ENCODE measurements around the gene TSKU. TPM values are rescaled to one million over a fixed set of nuclear protein-coding genes. Genes with fewer than 3 reads are reported as not detected.
"Not testable (repeated sequence)": the region's sequence is repeated elsewhere in the genome, so short reads cannot be mapped to it uniquely, and the experiment has no call there.

The TSKU gene
- total RNA-seq, 1 donor from 2014 or later, result 4.9 TPM

- FAIRE-seq; DNase-seq (ENCODE audit: low spot score in 2 of 2): not testable (repeated sequence)
Measured at GRCh38 chr11:76821396-76821795, 38.2 kb downstream of the TSKU start.

DNA sequence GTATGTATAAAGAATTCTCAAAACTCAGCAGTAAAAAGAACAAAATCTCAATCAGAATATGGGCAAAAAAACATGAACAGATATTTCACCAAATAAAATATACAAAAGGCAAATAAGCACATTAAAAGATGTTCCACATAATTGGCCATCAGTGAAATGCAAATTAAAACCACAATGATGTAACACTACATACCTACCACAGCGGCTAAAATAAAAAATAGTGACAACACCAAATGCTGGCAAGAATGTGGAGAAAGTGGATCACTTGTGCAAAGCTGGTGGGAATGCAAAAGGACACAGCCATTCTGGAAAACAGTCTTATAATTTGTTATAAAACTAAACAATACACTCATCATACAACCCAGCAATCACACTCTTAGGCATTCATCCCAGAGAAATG, 39.2 kb downstream of the TSKU start:
- DNase-seq (ENCODE audit: low spot score in 2 of 2), result no peak
- FAIRE-seq, result no peak

- no peak for FAIRE-seq
- no peak for DNase-seq (ENCODE audit: low spot score in 2 of 2)
Measured at GRCh38 chr11:76823481-76824028, 40.4 kb downstream of the TSKU start.

- DNase-seq (ENCODE audit: low spot score in 2 of 2) (no peak), FAIRE-seq (no peak)
Measured at GRCh38 chr11:76824083-76824939, 41.2 kb downstream of the TSKU start.

GRCh38 chr11:76824980-76825725, 42.0 kb downstream of the TSKU start:
- DNase-seq (ENCODE audit: low spot score in 2 of 2), result no peak
- no peak for FAIRE-seq

- DNase-seq (ENCODE audit: low spot score in 2 of 2) (no peak), FAIRE-seq (no peak)
Measured at GRCh38 chr11:76825726-76826396, 42.7 kb downstream of the TSKU start.

DNA sequence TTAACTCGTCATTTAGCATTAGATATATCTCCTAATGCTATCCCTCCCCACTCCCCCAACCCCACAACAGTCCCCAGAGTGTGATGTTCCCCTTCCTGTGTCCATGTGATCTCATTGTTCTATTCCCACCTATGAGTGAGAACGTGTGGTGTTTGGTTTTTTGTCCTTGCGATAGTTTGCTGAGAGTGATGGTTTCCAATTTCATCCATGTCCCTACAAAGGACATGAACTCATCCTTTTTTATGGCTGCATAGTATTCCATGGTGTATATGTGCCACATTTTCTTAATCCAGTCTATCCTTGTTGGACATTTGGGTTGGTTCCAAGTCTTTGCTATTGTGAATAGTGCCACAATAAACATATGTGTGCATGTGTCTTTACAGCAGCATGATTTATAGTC, 43.4 kb downstream of the TSKU start:
- FAIRE-seq; DNase-seq (ENCODE audit: low spot score in 2 of 2): not testable (repeated sequence)

GRCh38 chr11:76827005-76827404, 43.8 kb downstream of the TSKU start:
- not testable (repeated sequence) for FAIRE-seq; DNase-seq (ENCODE audit: low spot score in 2 of 2)

DNA sequence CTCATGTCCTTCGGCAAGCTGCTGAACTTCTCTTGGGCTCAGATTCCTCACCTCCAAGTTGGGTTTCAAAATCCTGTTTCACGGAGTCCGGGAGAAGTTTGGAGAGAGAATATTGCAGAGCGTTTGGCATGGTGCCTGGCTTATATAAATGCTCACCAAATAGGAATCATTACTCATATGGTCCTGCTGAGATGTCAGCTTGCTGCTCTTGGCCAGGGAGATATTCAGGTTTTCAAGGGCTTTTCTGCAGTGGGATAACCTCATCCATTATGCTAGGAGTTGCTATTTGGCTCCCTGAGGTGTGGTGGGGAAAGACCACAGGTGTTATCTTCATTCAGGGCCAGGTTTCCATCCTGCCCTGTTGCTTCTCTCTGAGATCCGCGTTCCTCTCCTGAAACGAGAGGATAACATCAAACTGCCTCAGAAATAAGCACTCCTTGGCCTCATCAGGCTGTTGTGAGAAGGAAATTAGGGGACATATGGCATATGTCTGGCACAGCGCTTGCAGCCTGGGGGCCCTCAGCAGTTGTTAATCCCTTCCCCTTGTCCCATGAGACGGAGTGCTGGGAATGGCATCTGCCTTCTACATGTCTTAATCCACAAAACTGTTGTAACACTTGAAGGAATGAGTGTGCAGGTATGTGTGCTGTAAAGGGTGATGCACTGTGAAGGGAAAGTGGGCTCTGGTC, 47.6 kb downstream of the TSKU start:
- DNase-seq (ENCODE audit: low spot score in 2 of 2), result no peak

GRCh38 chr11:76831686-76832310, 48.6 kb downstream of the TSKU start:
- no peak for FAIRE-seq

More for the DNA sequence above, 47.6 kb downstream of the TSKU start:
- FAIRE-seq, result no peak

GRCh38 chr11:76832361-76832760, 49.2 kb downstream of the TSKU start:
- no peak for DNase-seq (ENCODE audit: low spot score in 2 of 2)
- FAIRE-seq, result no peak

More at GRCh38 chr11:76831686-76832310, 48.6 kb downstream of the TSKU start:
- no peak for DNase-seq (ENCODE audit: low spot score in 2 of 2)

GRCh38 chr11:76834151-76834550, 51.0 kb downstream of the TSKU start:
- DNase-seq (ENCODE audit: low spot score in 2 of 2) (no peak), FAIRE-seq (no peak)

DNA sequence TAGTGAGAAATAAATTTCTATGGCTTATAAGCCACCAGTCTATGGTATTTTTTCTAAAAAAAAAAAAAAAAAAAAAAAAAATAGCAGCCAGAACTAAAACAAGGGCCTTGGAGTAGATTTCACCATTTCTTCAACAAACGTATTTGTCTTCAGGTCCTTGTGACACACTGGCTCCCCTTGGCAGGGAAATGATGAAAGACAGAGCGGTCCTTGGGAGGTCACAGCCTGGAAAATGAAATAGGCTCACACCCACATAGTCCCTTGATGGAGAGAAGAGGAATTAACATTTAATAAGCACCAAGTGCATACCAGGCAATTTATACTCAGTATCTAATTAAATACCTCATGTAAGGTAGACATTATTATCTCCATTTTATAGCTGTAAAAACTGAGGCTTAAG, 51.9 kb downstream of the TSKU start:
- DNase-seq (ENCODE audit: low spot score in 2 of 2) (no peak), FAIRE-seq (no peak)

DNA sequence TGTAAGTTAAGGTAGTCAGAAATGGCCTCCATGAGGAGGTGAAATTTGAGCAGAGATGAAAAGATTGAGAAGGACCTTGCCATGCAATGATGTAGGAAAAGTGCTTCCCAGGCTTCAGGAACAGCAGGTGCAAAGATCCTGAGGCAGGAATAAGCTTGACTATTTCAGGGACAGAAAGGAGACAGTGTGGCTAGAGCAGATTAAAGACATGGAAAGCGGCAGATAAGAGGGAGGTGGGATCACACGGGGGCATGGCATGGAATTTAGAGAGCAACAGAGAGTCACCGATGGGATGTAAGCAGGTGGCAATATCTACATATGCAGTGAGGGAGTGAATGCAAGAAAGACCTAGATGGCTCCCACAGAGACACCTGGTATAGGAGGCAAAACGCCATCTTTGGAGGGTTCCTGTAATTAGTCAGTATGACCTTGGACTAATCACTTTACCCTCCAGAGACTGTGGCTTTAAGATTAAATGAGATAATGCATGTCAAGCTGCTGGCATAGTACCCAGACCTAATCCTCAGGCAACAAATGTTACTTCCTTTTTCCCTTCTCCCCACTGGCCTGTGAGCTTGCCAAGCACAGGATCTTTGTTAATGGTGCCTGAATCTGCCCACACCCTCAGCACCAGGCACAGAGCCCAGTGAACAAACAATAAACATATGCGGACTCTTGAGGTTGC, 52.9 kb downstream of the TSKU start:
- no peak for DNase-seq (ENCODE audit: low spot score in 2 of 2)
- FAIRE-seq, result no peak

DNA sequence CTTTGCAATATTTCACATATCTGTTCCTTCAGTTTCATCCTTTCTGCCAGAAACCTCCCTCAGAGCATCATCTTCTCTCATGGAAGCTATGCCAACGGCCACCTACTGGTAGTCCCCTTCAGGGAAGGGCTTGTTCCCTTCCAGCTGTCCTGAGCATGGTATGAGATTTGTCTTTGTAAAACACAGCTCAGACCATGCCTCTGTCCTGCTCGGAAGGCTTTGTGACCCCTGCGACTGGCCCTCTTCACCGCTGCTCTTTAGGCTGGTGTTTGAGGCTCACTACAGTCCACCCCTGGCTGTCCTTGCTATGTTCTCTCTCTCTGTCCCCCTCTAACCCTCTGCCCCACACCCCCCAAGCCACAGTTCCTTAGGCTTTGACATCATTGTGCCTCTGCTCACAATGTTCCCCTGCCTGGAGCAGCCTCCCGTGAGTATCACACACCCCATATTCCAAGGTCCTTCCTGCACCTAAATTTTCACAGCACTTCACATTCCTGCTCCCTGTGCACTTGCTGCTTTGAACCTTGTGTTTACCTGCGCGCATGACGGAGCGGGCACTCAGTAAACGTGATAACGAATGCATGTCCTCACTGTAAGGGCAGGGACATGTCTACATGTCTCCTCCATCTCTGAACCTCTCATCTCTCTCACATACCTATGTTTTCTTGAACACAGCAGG, 53.6 kb downstream of the TSKU start:
- FAIRE-seq (no peak), DNase-seq (ENCODE audit: low spot score in 2 of 2) (no peak)

DNA sequence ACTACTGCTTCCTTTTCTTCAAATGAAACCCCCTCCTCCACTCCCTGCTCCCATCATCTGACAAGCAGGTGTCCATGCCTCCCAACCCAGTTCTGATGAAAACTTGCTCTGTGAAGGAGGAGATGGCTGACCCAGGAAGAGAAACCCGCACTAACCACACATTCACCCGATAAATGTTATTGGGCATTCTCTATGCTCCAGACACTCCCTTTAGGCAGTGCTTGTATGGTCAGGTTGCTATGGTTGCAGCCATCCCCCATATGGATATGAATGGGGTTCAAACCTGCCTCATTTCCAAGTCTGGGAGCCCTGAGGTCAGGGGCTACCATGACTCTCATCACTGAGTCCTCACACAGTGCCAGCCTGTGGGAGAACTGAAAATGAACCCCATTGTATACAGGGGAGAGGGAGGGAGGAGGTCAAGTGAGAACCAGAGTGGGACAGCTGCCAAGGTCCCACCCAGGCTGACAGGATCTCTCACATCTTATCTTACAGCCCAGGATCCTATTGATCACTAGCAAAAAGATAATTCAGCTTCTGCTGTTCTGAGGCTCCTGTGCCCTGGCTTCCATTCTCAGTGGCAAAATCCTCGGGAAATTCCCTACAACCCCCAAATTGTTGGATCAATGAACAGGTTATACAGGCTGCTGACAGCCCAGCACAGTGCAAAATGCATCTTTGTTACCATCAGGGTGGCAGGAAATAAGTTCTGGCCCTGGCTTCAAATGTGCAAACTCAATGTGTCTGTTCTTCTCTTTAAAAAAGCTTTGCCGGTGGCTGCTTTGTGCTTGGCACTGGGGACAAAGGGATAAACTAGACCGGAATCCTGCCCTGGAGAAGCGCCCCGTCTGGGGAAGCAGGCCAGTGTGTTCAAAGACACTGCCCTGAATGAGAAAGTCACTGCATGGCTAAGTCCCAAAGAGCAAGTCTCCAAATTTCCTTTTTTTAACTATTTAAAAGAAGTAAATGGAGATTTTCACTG, 54.8 kb downstream of the TSKU start:
- FAIRE-seq (no peak), DNase-seq (ENCODE audit: low spot score in 2 of 2) (no peak)

DNA sequence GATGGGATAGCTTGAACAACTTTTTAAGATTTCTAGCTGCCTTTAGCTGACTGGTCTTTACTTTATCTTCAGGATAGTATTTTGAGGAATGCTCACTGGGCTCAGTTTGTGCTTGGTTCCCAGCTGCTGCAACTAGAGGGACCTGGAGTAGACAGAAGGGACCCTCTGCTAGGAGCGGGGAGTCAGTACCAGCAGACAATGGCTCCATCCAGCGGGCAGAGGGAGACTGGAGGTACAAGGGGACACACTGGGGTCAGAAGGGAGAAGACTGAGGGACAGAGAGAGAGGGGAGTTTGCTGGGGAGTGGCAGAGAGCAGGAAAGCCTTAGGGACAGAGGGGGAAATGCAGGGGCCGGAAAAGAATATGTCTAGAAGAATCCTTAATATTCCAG, 55.5 kb downstream of the TSKU start:
- FAIRE-seq (no peak), DNase-seq (ENCODE audit: low spot score in 2 of 2) (no peak)
